IMR-90 (cell line): ENCODE measurements around the gene RFPL4A. TPM values are rescaled to one million over a fixed set of nuclear protein-coding genes. Genes with fewer than 3 reads are reported as not detected.

ENCODE experiments used
- ATAC-seq: fragments of 200-7000 bp; cut with Tn5 transposase; 2 replicates; pipeline ENCODE4 v1.9.1; 2020; ENCODE audit warnings: low read depth, mild to moderate bottlenecking, moderate library complexity
- BruUV-seq: library from RNA; stranded (reverse); fragments of 400-500 nt; replicated peaks from 2 replicates; lab custom pipeline; 2021; lab: Mats Ljungman, UMichigan
- CTCF ChIA-PET: fragments of 300-600 bp; formaldehyde crosslinking; extraction: SDS; loops from one replicate; lab custom pipeline; 2021; ENCODE audit warnings: antibody characterized with exemption; lab: Yijun Ruan, JAX
- POLR2A ChIA-PET: fragments of 300-600 bp; sonication (Branson Sonifier 250); formaldehyde crosslinking; loops from one replicate; lab custom pipeline; 2022; ENCODE audit warnings: antibody characterized with exemption; ENCODE audit not compliant: unreplicated experiment; lab: Charles Lee
- DNase-seq: peaks from one replicate; pipeline ENCODE4 v3.0.0; 2013
- H2AFZ ChIP-seq: replicated peaks from 2 replicates; pipeline ENCODE3; 2013; ENCODE audit warnings: low read length, mild to moderate bottlenecking; ENCODE audit not compliant: poor library complexity
- H2AK5ac ChIP-seq: 2 replicates; pipeline ENCODE4 v1.6.1; 2013; ENCODE audit warnings: low read depth, low read length, inconsistent platforms
- H2AK9ac ChIP-seq: replicated peaks from 2 replicates; pipeline ENCODE3; 2013; ENCODE audit warnings: mild to moderate bottlenecking, low read depth, low read length, moderate library complexity; ENCODE audit not compliant: poor library complexity
- H2BK120ac ChIP-seq: 2 replicates; pipeline ENCODE4 v1.6.1; 2013; ENCODE audit warnings: low read depth, low read length, inconsistent platforms
- H2BK15ac ChIP-seq: 3 replicates; pipeline ENCODE4 v1.6.1; 2013; ENCODE audit warnings: low read depth, low read length, inconsistent platforms
- H2BK20ac ChIP-seq: 2 replicates; pipeline ENCODE4 v1.6.1; 2013; ENCODE audit warnings: low read depth, mild to moderate bottlenecking, inconsistent platforms, low read length, moderate library complexity
- H2BK5ac ChIP-seq: 2 replicates; pipeline ENCODE4 v1.6.1; 2013; ENCODE audit warnings: mild to moderate bottlenecking, low read depth, low read length, inconsistent platforms; ENCODE audit not compliant: poor library complexity, severe bottlenecking
- H3K14ac ChIP-seq: replicated peaks from 2 replicates; pipeline ENCODE4 v1.6.1; 2013; ENCODE audit warnings: low read depth, low read length, inconsistent platforms
- H3K18ac ChIP-seq: 2 replicates; pipeline ENCODE4 v1.6.1; 2013; ENCODE audit warnings: low read depth, low read length, control low read depth
- H3K23ac ChIP-seq: 2 replicates; pipeline ENCODE4 v1.6.1; 2013; ENCODE audit warnings: low read depth, low read length, inconsistent platforms
- H3K27ac ChIP-seq: 2 replicates; pipeline ENCODE4 v1.5.1; 2013; ENCODE audit warnings: mild to moderate bottlenecking, control low read depth, low read length; ENCODE audit not compliant: insufficient read depth
- H3K27me3 ChIP-seq: 2 replicates; pipeline ENCODE4 v1.6.1; 2013; ENCODE audit warnings: low read length; ENCODE audit not compliant: control insufficient read depth, insufficient read depth
- H3K36me3 ChIP-seq: 2 replicates; pipeline ENCODE4 v1.6.1; 2013; ENCODE audit warnings: low read length, mixed read lengths; ENCODE audit not compliant: control insufficient read depth, insufficient read depth
- H3K4ac ChIP-seq: 2 replicates; pipeline ENCODE4 v1.6.1; 2013; ENCODE audit warnings: low read depth, low read length, inconsistent platforms
- H3K4me1 ChIP-seq: 2 replicates; pipeline ENCODE4 v1.6.1; 2013; ENCODE audit warnings: low read length, mixed read lengths; ENCODE audit not compliant: control insufficient read depth, insufficient read depth
- H3K4me2 ChIP-seq: 2 replicates; pipeline ENCODE4 v1.6.1; 2013; ENCODE audit warnings: low read depth, mild to moderate bottlenecking, control low read depth, low read length, moderate library complexity
- H3K4me3 ChIP-seq: 2 replicates; pipeline ENCODE4 v1.5.1; 2013; ENCODE audit warnings: low read depth, mild to moderate bottlenecking, control low read depth, low read length, moderate library complexity; ENCODE audit not compliant: insufficient read depth
- H3K56ac ChIP-seq: 2 replicates; pipeline ENCODE4 v1.6.1; 2013; ENCODE audit warnings: low read length, inconsistent platforms; ENCODE audit not compliant: insufficient read depth; ENCODE audit errors: extremely low read depth
- H3K79me1 ChIP-seq, 2 experiments: 2 replicates each; pipeline ENCODE4 v1.6.1; 2013; ENCODE audit warnings: low read length in 2 of 2, inconsistent platforms in 1 of 2, low read depth in 1 of 2
- H3K9ac ChIP-seq: 2 replicates; pipeline ENCODE4 v1.6.1; 2013; ENCODE audit warnings: low read depth, low read length, control low read depth
- H3K9me1 ChIP-seq: 2 replicates; pipeline ENCODE4 v1.6.1; 2013; ENCODE audit warnings: low read length, inconsistent platforms; ENCODE audit not compliant: insufficient read depth
- H3K9me3 ChIP-seq: 2 replicates; pipeline ENCODE4 v1.6.1; 2013; ENCODE audit warnings: low read length; ENCODE audit not compliant: control insufficient read depth, insufficient read depth
- H4K20me1 ChIP-seq: 2 replicates; pipeline ENCODE4 v1.6.1; 2013; ENCODE audit warnings: low read length, inconsistent platforms; ENCODE audit not compliant: insufficient read depth
- H4K5ac ChIP-seq: 2 replicates; pipeline ENCODE4 v1.6.1; 2013; ENCODE audit warnings: mild to moderate bottlenecking, low read depth, low read length, control low read depth
- H4K8ac ChIP-seq, 2 experiments: 2 replicates each; pipeline ENCODE4 v1.6.1; 2013; ENCODE audit warnings: low read depth in 2 of 2, low read length in 2 of 2, control low read depth in 1 of 2, inconsistent platforms in 1 of 2
- H4K91ac ChIP-seq: 2 replicates; pipeline ENCODE4 v1.6.1; 2013; ENCODE audit warnings: low read depth, low read length, inconsistent platforms; ENCODE audit not compliant: insufficient read depth
- BHLHE40 ChIP-seq: fragments of 150-350 bp; IDR thresholded peaks from 2 replicates; pipeline ENCODE4 v1.6.1; 2016; ENCODE audit warnings: mild to moderate bottlenecking, low read depth, low read length
- CEBPB ChIP-seq: IDR thresholded peaks from 2 replicates; pipeline ENCODE4 v1.6.1; 2012; ENCODE audit warnings: low read depth, low read length, improper control_type of control experiment
- CHD1 ChIP-seq: IDR thresholded peaks from 2 replicates; pipeline ENCODE4 v1.6.1; 2012; ENCODE audit warnings: low read depth, low read length, improper control_type of control experiment
- FOS ChIP-seq: fragments of 150-350 bp; IDR thresholded peaks from 2 replicates; pipeline ENCODE4 v1.6.1; 2016; ENCODE audit warnings: low read depth, low read length
- MAFK ChIP-seq: IDR thresholded peaks from 2 replicates; pipeline ENCODE4 v1.6.1; 2012; ENCODE audit warnings: low read depth, low read length, improper control_type of control experiment
- MXI1 ChIP-seq: IDR thresholded peaks from 2 replicates; pipeline ENCODE4 v1.6.1; 2012; ENCODE audit warnings: low read depth, mild to moderate bottlenecking, low read length, moderate library complexity, borderline replicate concordance
- POLR2A ChIP-seq: IDR thresholded peaks from 2 replicates; pipeline ENCODE4 v1.6.1; 2012; ENCODE audit warnings: mild to moderate bottlenecking, low read depth, low read length
- RAD21 ChIP-seq: IDR thresholded peaks from 2 replicates; pipeline ENCODE4 v1.6.1; 2012; ENCODE audit warnings: low read length, improper control_type of control experiment
- RCOR1 ChIP-seq: IDR thresholded peaks from 2 replicates; pipeline ENCODE4 v1.6.1; 2012; ENCODE audit warnings: mild to moderate bottlenecking, low read length, improper control_type of control experiment; ENCODE audit not compliant: insufficient replicate concordance
- SMC3 ChIP-seq: fragments of 150-350 bp; IDR thresholded peaks from 2 replicates; pipeline ENCODE4 v1.6.1; 2016; ENCODE audit warnings: low read depth, mild to moderate bottlenecking, antibody characterized with exemption, low read length, moderate library complexity
- WGBS, 2 experiments: methylation state at CpG; one replicate each; pipeline versions ENCODE4 v1.1.5 to v1.1.7; 2013; ENCODE audit warnings: missing lambda C conversion rate in 2 of 2; ENCODE audit not compliant: insufficient read length in 1 of 2; ENCODE audit errors: extremely low coverage in 2 of 2; 5-methylcytosine and 5-hydroxymethylcytosine counted together
- dilution Hi-C: fragments of 300-500 bp; cut with HindIII; formaldehyde crosslinking; loops from one replicate; pipeline ENCODE4 v1.14.3; 2018; ENCODE audit warnings: low sequenced_read_pairs; ENCODE audit not compliant: unreplicated experiment
- in situ Hi-C: fragments of 300-500 bp; cut with MboI; formaldehyde crosslinking; loops from 3 replicates; pipeline ENCODE4 v1.14.3; 2019; ENCODE audit warnings: low sequenced_read_pairs, inconsistent platforms, mixed read lengths
- intact Hi-C: fragments of 100-400 bp; cut with micrococcal nuclease; formaldehyde crosslinking; loops from 2 replicates; pipeline ENCODE4 v1.10.0; 2022
- polyA plus RNA-seq, 3 experiments: library from polyadenylated mRNA; depleted of rRNA; stranded (reverse); fragments of >200 nt; gene quantifications; 2 replicates each; pipeline ENCODE4 v1.2.3, GENCODE V29; 2012; ENCODE audit warnings: low replicate concordance in 1 of 3
- total RNA-seq: library from RNA; depleted of rRNA; stranded (reverse); fragments of >200 nt; gene quantifications from 2 replicates; pipeline ENCODE4 v1.2.3, GENCODE V29; 2012
- TF ChIP-seq, protein P1 (sequence below): conservative IDR thresholded peaks from 2 replicates; pipeline ENCODE4 v1.5.1; 2012; ENCODE audit warnings: mild to moderate bottlenecking, low read depth, low read length, improper control_type of control experiment
- TF ChIP-seq, protein P2 (sequence below): fragments of 150-350 bp; IDR thresholded peaks from 2 replicates; pipeline ENCODE4 v1.6.1; 2016; ENCODE audit warnings: low read depth, mild to moderate bottlenecking, low read length, moderate library complexity, borderline replicate concordance
- TF ChIP-seq, protein P3 (sequence below): fragments of 150-350 bp; IDR thresholded peaks from 2 replicates; pipeline ENCODE4 v1.6.1; 2017; ENCODE audit warnings: mild to moderate bottlenecking, antibody characterized with exemption, low read length, low read depth

RFPL4A gene
- total and polyA plus RNA-seq, 2 of the 4 experiments (the other 2 are of a cell fraction), result 0.07 TPM; not detected in 1

DNA sequence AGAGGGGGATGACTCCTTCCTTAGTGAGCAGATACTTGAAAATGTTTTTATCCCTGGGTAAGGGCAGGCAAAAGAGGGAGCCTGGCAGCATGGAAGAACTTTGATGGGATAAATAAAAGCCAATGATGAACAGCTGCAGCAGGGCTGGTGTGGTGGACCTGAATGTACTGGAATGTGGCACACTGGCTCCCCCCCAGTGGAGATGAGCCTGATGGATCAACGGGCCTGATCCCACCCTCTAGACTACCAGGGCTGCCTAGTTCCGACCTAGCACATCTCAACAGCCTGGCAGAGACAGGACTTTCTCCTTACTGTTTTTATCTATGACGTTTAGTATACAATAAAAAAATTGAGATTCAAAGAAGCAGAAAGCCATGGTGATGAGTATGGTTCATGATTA is 52.4 kb downstream of the RFPL4A start:
- Histone ChIP-seq H3K23ac (no peak overlapping the region), H2BK15ac (no peak overlapping the region), H3K27ac (no peak overlapping the region), H3K9ac (no peak overlapping the region), H3K36me3 (no peaks in the 10 kb centered on the region), H3K4me3 (no peak overlapping the region), H3K27me3 (no peaks in the 10 kb centered on the region), H2BK20ac (no peak overlapping the region), H4K5ac (no peak overlapping the region), H2BK5ac (no peak overlapping the region), H3K9me3 (peaks cover 18% of the 10 kb centered on the region), H2AK5ac (no peak overlapping the region), H3K4me2 (no peak overlapping the region), H2AFZ (no peak overlapping the region), H4K91ac (no peak overlapping the region), H3K4me1 (no peaks in the 10 kb centered on the region), H2AK9ac (no peak overlapping the region), H2BK120ac (no peak overlapping the region), H4K20me1 (no peaks in the 10 kb centered on the region), H3K9me1 (no peaks in the 10 kb centered on the region), H4K8ac (no peak overlapping the region), H3K18ac (no peak overlapping the region), H3K56ac (no peak overlapping the region), H3K14ac (no peak overlapping the region), H3K4ac (no peak overlapping the region), H3K79me1 (no peaks in the 10 kb centered on the region)
- in situ Hi-C loops, result no loop called here
- dilution Hi-C loops, result no loop called here
- intact Hi-C loops, result no loop called here
- CTCF ChIA-PET, result no interaction called here
- POLR2A ChIA-PET, result no interaction called here
- no CpG with 5 or more reads among the region's 3 CpGs for WGBS, 2 experiments
- DNase-seq, result no peak
- no TSS peak for BruUV-seq
- no peak for ATAC-seq
- TF ChIP-seq FOS (no peak), MAFK (no peak), POLR2A (no peak), CHD1 (no peak), RAD21 (no peak), MXI1 (no peak), RCOR1 (no peak), BHLHE40 (no peak), SMC3 (no peak), CEBPB (no peak)
- TF ChIP-seq, protein P1, sequence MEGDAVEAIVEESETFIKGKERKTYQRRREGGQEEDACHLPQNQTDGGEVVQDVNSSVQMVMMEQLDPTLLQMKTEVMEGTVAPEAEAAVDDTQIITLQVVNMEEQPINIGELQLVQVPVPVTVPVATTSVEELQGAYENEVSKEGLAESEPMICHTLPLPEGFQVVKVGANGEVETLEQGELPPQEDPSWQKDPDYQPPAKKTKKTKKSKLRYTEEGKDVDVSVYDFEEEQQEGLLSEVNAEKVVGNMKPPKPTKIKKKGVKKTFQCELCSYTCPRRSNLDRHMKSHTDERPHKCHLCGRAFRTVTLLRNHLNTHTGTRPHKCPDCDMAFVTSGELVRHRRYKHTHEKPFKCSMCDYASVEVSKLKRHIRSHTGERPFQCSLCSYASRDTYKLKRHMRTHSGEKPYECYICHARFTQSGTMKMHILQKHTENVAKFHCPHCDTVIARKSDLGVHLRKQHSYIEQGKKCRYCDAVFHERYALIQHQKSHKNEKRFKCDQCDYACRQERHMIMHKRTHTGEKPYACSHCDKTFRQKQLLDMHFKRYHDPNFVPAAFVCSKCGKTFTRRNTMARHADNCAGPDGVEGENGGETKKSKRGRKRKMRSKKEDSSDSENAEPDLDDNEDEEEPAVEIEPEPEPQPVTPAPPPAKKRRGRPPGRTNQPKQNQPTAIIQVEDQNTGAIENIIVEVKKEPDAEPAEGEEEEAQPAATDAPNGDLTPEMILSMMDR, result no peak
- TF ChIP-seq, protein P2, sequence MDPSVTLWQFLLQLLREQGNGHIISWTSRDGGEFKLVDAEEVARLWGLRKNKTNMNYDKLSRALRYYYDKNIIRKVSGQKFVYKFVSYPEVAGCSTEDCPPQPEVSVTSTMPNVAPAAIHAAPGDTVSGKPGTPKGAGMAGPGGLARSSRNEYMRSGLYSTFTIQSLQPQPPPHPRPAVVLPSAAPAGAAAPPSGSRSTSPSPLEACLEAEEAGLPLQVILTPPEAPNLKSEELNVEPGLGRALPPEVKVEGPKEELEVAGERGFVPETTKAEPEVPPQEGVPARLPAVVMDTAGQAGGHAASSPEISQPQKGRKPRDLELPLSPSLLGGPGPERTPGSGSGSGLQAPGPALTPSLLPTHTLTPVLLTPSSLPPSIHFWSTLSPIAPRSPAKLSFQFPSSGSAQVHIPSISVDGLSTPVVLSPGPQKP, result no peak
- TF ChIP-seq, protein P3, sequence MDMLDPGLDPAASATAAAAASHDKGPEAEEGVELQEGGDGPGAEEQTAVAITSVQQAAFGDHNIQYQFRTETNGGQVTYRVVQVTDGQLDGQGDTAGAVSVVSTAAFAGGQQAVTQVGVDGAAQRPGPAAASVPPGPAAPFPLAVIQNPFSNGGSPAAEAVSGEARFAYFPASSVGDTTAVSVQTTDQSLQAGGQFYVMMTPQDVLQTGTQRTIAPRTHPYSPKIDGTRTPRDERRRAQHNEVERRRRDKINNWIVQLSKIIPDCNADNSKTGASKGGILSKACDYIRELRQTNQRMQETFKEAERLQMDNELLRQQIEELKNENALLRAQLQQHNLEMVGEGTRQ, result no peak
